HCT116 (cell line): ENCODE results near the gene CGN. TPM values are rescaled to one million over a fixed set of nuclear protein-coding genes. Genes with fewer than 3 reads are reported as not detected.

Experiments used
- ATAC-seq: fragments of 200-7000 bp; cut with Tn5 transposase; 2 replicates; pipeline ENCODE4 v1.9.1; 2020; ENCODE audit warnings: mild to moderate bottlenecking, moderate library complexity
- BruUV-seq: library from RNA; stranded (reverse); fragments of 400-500 nt; replicated peaks from 2 replicates; lab custom pipeline; 2021; lab: Mats Ljungman, UMichigan
- CTCF ChIA-PET: fragments of 300-600 bp; sonication (Branson Sonifier 250); formaldehyde crosslinking; loops from one replicate; lab custom pipeline; 2021; ENCODE audit warnings: antibody characterized with exemption; lab: Charles Lee
- POLR2A ChIA-PET: fragments of 300-600, 350-600 bp; sonication (Branson Sonifier 250); formaldehyde crosslinking; loops from one replicate; lab custom pipeline; 2021; ENCODE audit warnings: antibody characterized with exemption; lab: Charles Lee
- RAD21 ChIA-PET, 2 experiments: fragments of 300-600 bp; sonication (Branson Sonifier 250); formaldehyde crosslinking; loops; one replicate each; lab custom pipeline; 2023; ENCODE audit warnings: low total read pairs in 2 of 2; ENCODE audit not compliant: uncharacterized antibody in 2 of 2, unreplicated experiment in 2 of 2, low non-redundant PET in 1 of 2; lab: Charles Lee
- DNase-seq: peaks from one replicate; pipeline ENCODE4 v3.0.0-alpha.2; 2010; ENCODE audit warnings: low read depth, low spot score
- H2AFZ ChIP-seq: fragments of 200-600 bp; shearing (Covaris generic), sonication (generic); 2 replicates; pipeline ENCODE4 v1.6.1; 2017; ENCODE audit warnings: low read depth, mixed run types, mixed read lengths, antibody characterized with exemption, low read length; ENCODE audit not compliant: poor library complexity, severe bottlenecking
- H3K27ac ChIP-seq: 2 replicates; pipeline ENCODE4 v1.5.1; 2012; ENCODE audit warnings: low read depth, low read length
- H3K27me3 ChIP-seq: fragments of 200-600 bp; sonication (generic); 2 replicates; pipeline ENCODE4 v1.6.1; 2016; ENCODE audit warnings: mixed run types, low read length, mixed read lengths; ENCODE audit not compliant: insufficient read depth
- H3K36me3 ChIP-seq, 2 experiments: fragments of 200-500 bp in 1 of 2; fragments of 200-600 bp in 1 of 2; sonication (Bioruptor generic) in 1 of 2; sonication (generic) in 1 of 2; 2 replicates each; pipeline versions ENCODE4 v1.5.1 to v1.6.1; 2014 to 2016; ENCODE audit warnings: low read length in 2 of 2, inconsistent platforms in 1 of 2, mixed read lengths in 1 of 2, mixed run types in 1 of 2; ENCODE audit not compliant: insufficient read depth in 2 of 2, control insufficient read depth in 1 of 2
- H3K4me1 ChIP-seq, 2 experiments: fragments of 200-600 bp in 1 of 2; sonication (generic) in 1 of 2; 2 replicates each; pipeline versions ENCODE4 v1.5.1 to v1.6.1; 2012 to 2017; ENCODE audit warnings: low read length in 2 of 2, inconsistent platforms in 1 of 2, mild to moderate bottlenecking in 1 of 2, mixed read lengths in 1 of 2, mixed run types in 1 of 2, moderate library complexity in 1 of 2; ENCODE audit not compliant: insufficient read depth in 2 of 2, control insufficient read depth in 1 of 2
- H3K4me2 ChIP-seq: fragments of 200-600 bp; sonication (generic); 2 replicates; pipeline ENCODE4 v1.6.1; 2017; ENCODE audit warnings: mixed run types, low read length, mixed read lengths
- H3K4me3 ChIP-seq, 2 experiments: fragments of 200-600 bp in 1 of 2; sonication (generic) in 1 of 2; replicated peaks in 1 of 2; 2 replicates each; pipeline ENCODE4 v1.5.1; 2011 to 2016; ENCODE audit warnings: low read length in 2 of 2, control low read depth in 1 of 2, low read depth in 1 of 2, mild to moderate bottlenecking in 1 of 2, mixed read lengths in 1 of 2, mixed run types in 1 of 2
- H3K79me2 ChIP-seq: fragments of 200-600 bp; sonication (generic); 2 replicates; pipeline ENCODE4 v1.6.1; 2017; ENCODE audit warnings: mild to moderate bottlenecking, mixed run types, low read length, moderate library complexity, mixed read lengths; ENCODE audit not compliant: insufficient read depth
- H3K9ac ChIP-seq: fragments of 200-600 bp; sonication (generic); 2 replicates; pipeline ENCODE4 v1.6.1; 2016; ENCODE audit warnings: low read length, mixed read lengths
- H3K9me2 ChIP-seq: fragments of 200-600 bp; sonication (generic), shearing (Covaris generic); 2 replicates; pipeline ENCODE4 v1.6.1; 2017; ENCODE audit warnings: mixed run types, mild to moderate bottlenecking, moderate library complexity; ENCODE audit not compliant: insufficient read depth
- H3K9me3 ChIP-seq, 2 experiments: fragments of 200-500 bp in 1 of 2; fragments of 200-600 bp in 1 of 2; sonication (Bioruptor generic) in 1 of 2; sonication (generic) in 1 of 2; 2 replicates each; pipeline ENCODE4 v1.6.1; 2014 to 2017; ENCODE audit warnings: low read length in 2 of 2, mixed read lengths in 2 of 2, inconsistent platforms in 1 of 2, low read depth in 1 of 2, mild to moderate bottlenecking in 1 of 2, mixed run types in 1 of 2, moderate library complexity in 1 of 2; ENCODE audit not compliant: control insufficient read depth in 1 of 2, insufficient read depth in 1 of 2
- H4K20me1 ChIP-seq: fragments of 200-600 bp; sonication (generic), shearing (Covaris generic); 2 replicates; pipeline ENCODE4 v1.6.1; 2017; ENCODE audit warnings: mixed run types, mild to moderate bottlenecking, moderate library complexity; ENCODE audit not compliant: insufficient read depth
- EGR1 ChIP-seq: IDR thresholded peaks from 2 replicates; pipeline ENCODE4 v1.6.1; 2012; ENCODE audit warnings: low read depth
- ELF1 ChIP-seq: IDR thresholded peaks from 2 replicates; pipeline ENCODE4 v1.6.1; 2012; ENCODE audit warnings: low read depth, borderline replicate concordance
- EZH2 ChIP-seq: fragments of 200-600 bp; sonication (generic); IDR thresholded peaks from 2 replicates; pipeline ENCODE4 v1.6.1; 2017; ENCODE audit warnings: antibody characterized with exemption, mixed run types
- EZH2phosphoT487 ChIP-seq: fragments of 200-600 bp; IDR thresholded peaks from 2 replicates; pipeline ENCODE4 v1.6.1; 2018; ENCODE audit warnings: antibody characterized with exemption, borderline replicate concordance
- POLR2A ChIP-seq: IDR thresholded peaks from 2 replicates; pipeline ENCODE4 v1.7.0; 2011; ENCODE audit warnings: borderline replicate concordance; ENCODE audit not compliant: insufficient read depth, insufficient read length; ENCODE audit errors: extremely low read depth
- POLR2AphosphoS5 ChIP-seq: IDR thresholded peaks from 2 replicates; pipeline ENCODE4 v1.6.1; 2011; ENCODE audit warnings: mild to moderate bottlenecking, low read depth, low read length, moderate library complexity
- RAD21 ChIP-seq: IDR thresholded peaks from 2 replicates; pipeline ENCODE4 v1.6.1; 2012; ENCODE audit warnings: low read depth, mild to moderate bottlenecking
- SP1 ChIP-seq: IDR thresholded peaks from 2 replicates; pipeline ENCODE4 v1.6.1; 2012; ENCODE audit warnings: low read depth
- SRF ChIP-seq: IDR thresholded peaks from 2 replicates; pipeline ENCODE4 v1.6.1; 2012; ENCODE audit warnings: low read depth
- TCF7L2 ChIP-seq: IDR thresholded peaks from 2 replicates; pipeline ENCODE4 v1.7.0; 2011; ENCODE audit warnings: borderline replicate concordance, inconsistent platforms; ENCODE audit not compliant: insufficient read depth, insufficient read length; ENCODE audit errors: extremely low read depth
- YY1 ChIP-seq: IDR thresholded peaks from 2 replicates; pipeline ENCODE4 v1.6.1; 2011; ENCODE audit warnings: low read length, low read depth, moderate library complexity, mild to moderate bottlenecking; ENCODE audit not compliant: insufficient replicate concordance; ENCODE audit errors: extremely low read depth
- ZFX ChIP-seq: fragments of 450-650 bp; IDR thresholded peaks from 2 replicates; pipeline ENCODE4 v1.6.1; 2017
- ZNF274 ChIP-seq: fragments of 200-500 bp; sonication (Bioruptor generic); IDR thresholded peaks from 2 replicates; pipeline ENCODE4 v1.6.1; 2014; ENCODE audit warnings: mild to moderate bottlenecking, low read depth, low read length, inconsistent platforms
- intact Hi-C: fragments of 100-400 bp; cut with micrococcal nuclease; formaldehyde crosslinking; loops from 2 replicates; pipeline ENCODE4 v1.10.0; 2022
- total RNA-seq: library from RNA; stranded (reverse); gene quantifications from one replicate; pipeline ENCODE4 v1.2.1, GENCODE V29; 2021; ENCODE audit not compliant: unreplicated experiment
- TF ChIP-seq, protein P1 (sequence below): IDR thresholded peaks from 2 replicates; pipeline ENCODE4 v1.6.1; 2012; ENCODE audit warnings: low read depth
- TF ChIP-seq, protein P2 (sequence below): IDR thresholded peaks from 2 replicates; pipeline ENCODE4 v1.6.1; 2011; ENCODE audit warnings: mild to moderate bottlenecking, low read length, moderate library complexity; ENCODE audit not compliant: insufficient replicate concordance; ENCODE audit errors: extremely low read depth

Gene CGN
- total RNA-seq, 1 experiment from 2014 or later, result 19.7 TPM

DNA sequence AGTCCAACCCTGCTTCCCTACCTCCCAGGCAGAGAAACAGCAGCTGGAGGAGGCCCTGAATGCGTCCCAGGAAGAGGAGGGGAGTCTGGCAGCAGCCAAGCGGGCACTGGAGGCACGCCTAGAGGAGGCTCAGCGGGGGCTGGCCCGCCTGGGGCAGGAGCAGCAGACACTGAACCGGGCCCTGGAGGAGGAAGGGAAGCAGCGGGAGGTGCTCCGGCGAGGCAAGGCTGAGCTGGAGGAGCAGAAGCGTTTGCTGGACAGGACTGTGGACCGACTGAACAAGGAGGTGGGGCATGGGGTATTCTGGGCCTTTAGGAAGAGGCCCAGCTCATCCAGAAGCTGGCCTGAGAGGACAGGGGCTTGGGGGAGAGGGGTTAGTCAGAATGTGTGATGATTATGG lies 19.3 kb downstream of the CGN start:
- CTCF ChIA-PET, result no interaction called here
- H3K4me3 ChIP-seq, result no peak overlapping the region
- H3K4me2 ChIP-seq, result no peak overlapping the region
- H3K79me2 ChIP-seq, result no peaks in the 10 kb centered on the region
- 0 out of 4 replicates have a peak, but pooled peaks cover 0 to 3% of the 10 kb centered on the region in 2 experiments for H3K4me1 ChIP-seq
- H3K27ac ChIP-seq, result no peak overlapping the region
- no peaks in the 10 kb centered on the region for H3K27me3 ChIP-seq
- H2AFZ ChIP-seq, result no peak overlapping the region
- no TSS peak for BruUV-seq
- no peak for TF ChIP-seq SRF
- no peak for TF ChIP-seq YY1
- no peak for TF ChIP-seq EGR1
- TF ChIP-seq ZFX, result no peak
- H3K36me3 ChIP-seq, result peaks cover 0 to 19% of the 10 kb centered on the region in 2 experiments; a peak in 2 of 4 replicates
- intact Hi-C loops, result no loop called here
- ATAC-seq (no peak), DNase-seq (no peak)
- H3K9me2 ChIP-seq, result no peaks in the 10 kb centered on the region
- no peaks in the 10 kb centered on the region for H3K9me3 ChIP-seq
- POLR2A ChIA-PET, result interaction anchor here (0.7 kb wide), 1 partner anchor 16 kb away, joined by 3 read pairs; no protein-coding TSS in a partner anchor
- no peak overlapping the region for H3K9ac ChIP-seq
- RAD21 ChIA-PET, result no interaction called here
- H4K20me1 ChIP-seq, result no peaks in the 10 kb centered on the region

DNA sequence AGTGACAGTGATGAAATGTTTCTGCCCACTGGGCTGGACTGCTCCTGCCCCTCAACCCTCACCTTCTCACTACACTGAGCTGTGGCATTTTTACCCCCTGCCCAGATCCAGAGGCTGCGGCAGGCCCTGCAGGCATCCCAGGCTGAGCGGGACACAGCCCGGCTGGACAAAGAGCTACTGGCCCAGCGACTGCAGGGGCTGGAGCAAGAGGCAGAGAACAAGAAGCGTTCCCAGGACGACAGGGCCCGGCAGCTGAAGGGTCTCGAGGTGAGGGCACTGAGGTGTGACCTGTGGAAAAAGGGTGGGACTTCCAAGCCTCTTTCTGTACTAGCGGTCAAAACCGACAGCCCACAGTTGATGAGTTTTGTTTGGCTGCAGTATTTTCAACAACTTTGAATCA lies 22.7 kb downstream of the CGN start:
- Histone ChIP-seq H3K4me1 (peaks cover 0 to 12% of the 10 kb centered on the region in 2 experiments; a peak in 1 of 4 replicates), H3K36me3 (peaks cover 4 to 28% of the 10 kb centered on the region in 2 experiments; a peak in 3 of 4 replicates), H3K27me3 (no peaks in the 10 kb centered on the region), H4K20me1 (no peaks in the 10 kb centered on the region), H3K4me2 (no peak overlapping the region), H3K79me2 (no peaks in the 10 kb centered on the region), H3K9me2 (no peaks in the 10 kb centered on the region), H3K4me3 (no peak overlapping the region), H3K9me3 (no peaks in the 10 kb centered on the region), H3K27ac (no peak overlapping the region), H3K9ac (no peak overlapping the region), H2AFZ (no peak overlapping the region)
- ChIA-PET CTCF (interaction anchor here (1.3 to 1.5 kb wide), 2 partner anchors 303 to 500 kb away, joined by 3 to 4 read pairs; no protein-coding TSS in a partner anchor), RAD21 (no interaction called here), POLR2A (no interaction called here)
- no peak for ATAC-seq
- BruUV-seq, result no TSS peak
- intact Hi-C loops, result loop anchor here (1.0 kb wide), 2 partner anchors 201 to 302 kb away; no protein-coding TSS in a partner anchor
- no peak for DNase-seq
- TF ChIP-seq ELF1 (no peak), RAD21 (no peak), SP1 (no peak), ZNF274 (no peak), POLR2A (no peak), EZH2 (no peak), TCF7L2 (no peak), POLR2AphosphoS5 (no peak), EZH2phosphoT487 (no peak), SRF (no peak)
- TF ChIP-seq, protein P1, sequence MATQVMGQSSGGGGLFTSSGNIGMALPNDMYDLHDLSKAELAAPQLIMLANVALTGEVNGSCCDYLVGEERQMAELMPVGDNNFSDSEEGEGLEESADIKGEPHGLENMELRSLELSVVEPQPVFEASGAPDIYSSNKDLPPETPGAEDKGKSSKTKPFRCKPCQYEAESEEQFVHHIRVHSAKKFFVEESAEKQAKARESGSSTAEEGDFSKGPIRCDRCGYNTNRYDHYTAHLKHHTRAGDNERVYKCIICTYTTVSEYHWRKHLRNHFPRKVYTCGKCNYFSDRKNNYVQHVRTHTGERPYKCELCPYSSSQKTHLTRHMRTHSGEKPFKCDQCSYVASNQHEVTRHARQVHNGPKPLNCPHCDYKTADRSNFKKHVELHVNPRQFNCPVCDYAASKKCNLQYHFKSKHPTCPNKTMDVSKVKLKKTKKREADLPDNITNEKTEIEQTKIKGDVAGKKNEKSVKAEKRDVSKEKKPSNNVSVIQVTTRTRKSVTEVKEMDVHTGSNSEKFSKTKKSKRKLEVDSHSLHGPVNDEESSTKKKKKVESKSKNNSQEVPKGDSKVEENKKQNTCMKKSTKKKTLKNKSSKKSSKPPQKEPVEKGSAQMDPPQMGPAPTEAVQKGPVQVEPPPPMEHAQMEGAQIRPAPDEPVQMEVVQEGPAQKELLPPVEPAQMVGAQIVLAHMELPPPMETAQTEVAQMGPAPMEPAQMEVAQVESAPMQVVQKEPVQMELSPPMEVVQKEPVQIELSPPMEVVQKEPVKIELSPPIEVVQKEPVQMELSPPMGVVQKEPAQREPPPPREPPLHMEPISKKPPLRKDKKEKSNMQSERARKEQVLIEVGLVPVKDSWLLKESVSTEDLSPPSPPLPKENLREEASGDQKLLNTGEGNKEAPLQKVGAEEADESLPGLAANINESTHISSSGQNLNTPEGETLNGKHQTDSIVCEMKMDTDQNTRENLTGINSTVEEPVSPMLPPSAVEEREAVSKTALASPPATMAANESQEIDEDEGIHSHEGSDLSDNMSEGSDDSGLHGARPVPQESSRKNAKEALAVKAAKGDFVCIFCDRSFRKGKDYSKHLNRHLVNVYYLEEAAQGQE, result no peak
- TF ChIP-seq, protein P2, sequence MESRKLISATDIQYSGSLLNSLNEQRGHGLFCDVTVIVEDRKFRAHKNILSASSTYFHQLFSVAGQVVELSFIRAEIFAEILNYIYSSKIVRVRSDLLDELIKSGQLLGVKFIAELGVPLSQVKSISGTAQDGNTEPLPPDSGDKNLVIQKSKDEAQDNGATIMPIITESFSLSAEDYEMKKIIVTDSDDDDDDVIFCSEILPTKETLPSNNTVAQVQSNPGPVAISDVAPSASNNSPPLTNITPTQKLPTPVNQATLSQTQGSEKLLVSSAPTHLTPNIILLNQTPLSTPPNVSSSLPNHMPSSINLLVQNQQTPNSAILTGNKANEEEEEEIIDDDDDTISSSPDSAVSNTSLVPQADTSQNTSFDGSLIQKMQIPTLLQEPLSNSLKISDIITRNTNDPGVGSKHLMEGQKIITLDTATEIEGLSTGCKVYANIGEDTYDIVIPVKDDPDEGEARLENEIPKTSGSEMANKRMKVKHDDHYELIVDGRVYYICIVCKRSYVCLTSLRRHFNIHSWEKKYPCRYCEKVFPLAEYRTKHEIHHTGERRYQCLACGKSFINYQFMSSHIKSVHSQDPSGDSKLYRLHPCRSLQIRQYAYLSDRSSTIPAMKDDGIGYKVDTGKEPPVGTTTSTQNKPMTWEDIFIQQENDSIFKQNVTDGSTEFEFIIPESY, result no peak
